BJ (cell line): ENCODE results near the gene CHN1. TPM values are rescaled to one million over a fixed set of nuclear protein-coding genes. Genes with fewer than 3 reads are reported as not detected.

ENCODE experiments used
- CTCF ChIA-PET: fragments of 350-600 bp; formaldehyde crosslinking; extraction: SDS; loops from one replicate; lab custom pipeline; 2021; ENCODE audit warnings: antibody characterized with exemption, inconsistent platforms; lab: Yijun Ruan, JAX
- POLR2A ChIA-PET: fragments of 300-600 bp; sonication (Branson Sonifier 250); formaldehyde crosslinking; extraction: SDS; loops from one replicate; lab custom pipeline; 2021; ENCODE audit warnings: antibody characterized with exemption; lab: Charles Lee
- DNase-seq: peaks from one replicate; pipeline ENCODE4 v3.0.0-alpha.2; 2011; ENCODE audit warnings: low read depth
- H3K27me3 ChIP-seq: 2 replicates; pipeline ENCODE4 v1.6.0; 2011; ENCODE audit warnings: low read length; ENCODE audit not compliant: control insufficient read depth, insufficient read depth
- H3K36me3 ChIP-seq: 2 replicates; pipeline ENCODE4 v1.5.1; 2011; ENCODE audit warnings: low read length; ENCODE audit not compliant: control insufficient read depth, insufficient read depth
- H3K4me3 ChIP-seq: 2 replicates; pipeline ENCODE4 v1.5.1; 2011; ENCODE audit warnings: low read depth, mild to moderate bottlenecking, control low read depth, low read length
- CTCF ChIP-seq: IDR thresholded peaks from 2 replicates; pipeline ENCODE4 v1.5.1; 2011; ENCODE audit warnings: low read depth, mild to moderate bottlenecking, control low read depth, inconsistent platforms, low read length, moderate library complexity; ENCODE audit not compliant: insufficient read depth
- polyA plus RNA-seq: library from polyadenylated mRNA; depleted of rRNA; stranded (reverse); fragments of >200 nt; gene quantifications from 2 replicates; pipeline ENCODE4 v1.2.3, GENCODE V29; 2011

The CHN1 gene
- polyA plus RNA-seq, 1 experiment, result 93.0 TPM

- POLR2A ChIA-PET, result no interaction called here
- no peaks in the 10 kb centered on the region for H3K36me3 ChIP-seq
- H3K27me3 ChIP-seq, result no peaks in the 10 kb centered on the region
- CTCF ChIA-PET, result interaction anchor here (0.7 to 1.6 kb wide), 2 partner anchors 17 to 20 kb away, joined by 3 to 4 read pairs; no protein-coding TSS in a partner anchor
- no peak overlapping the region for H3K4me3 ChIP-seq
- peak; percentile 57 for DNase-seq
- no peak for TF ChIP-seq CTCF
Observed at GRCh38 chr2:174951745-174952144, 53.4 kb downstream of the CHN1 start.

GRCh38 chr2:174949988-174950687 is 55.0 kb downstream of the CHN1 start:
- H3K4me3 ChIP-seq, result no peak overlapping the region
- no peak for DNase-seq
- ChIA-PET CTCF (interaction anchor here (1.2 kb wide), 1 partner anchor 31 kb away, joined by 3 read pairs; no protein-coding TSS in a partner anchor), POLR2A (no interaction called here)
- no peaks in the 10 kb centered on the region for H3K36me3 ChIP-seq
- TF ChIP-seq CTCF, result no peak
- H3K27me3 ChIP-seq, result no peaks in the 10 kb centered on the region

GRCh38 chr2:174945601-174946260 is 59.5 kb downstream of the CHN1 start:
- no peak for DNase-seq
- ChIA-PET POLR2A (no interaction called here), CTCF (no interaction called here)
- no peaks in the 10 kb centered on the region for H3K27me3 ChIP-seq
- no peaks in the 10 kb centered on the region for H3K36me3 ChIP-seq
- TF ChIP-seq CTCF, result no peak
- H3K4me3 ChIP-seq, result no peak overlapping the region

- H3K36me3 ChIP-seq, result no peaks in the 10 kb centered on the region
- H3K27me3 ChIP-seq, result no peaks in the 10 kb centered on the region
- no peak for TF ChIP-seq CTCF
- no peak for DNase-seq
- H3K4me3 ChIP-seq, result no peak overlapping the region
- POLR2A ChIA-PET, result no interaction called here
- CTCF ChIA-PET, result interaction anchor here (0.9 to 1.0 kb wide), 2 partner anchors 13 to 14 kb away, joined by 3 read pairs; no protein-coding TSS in a partner anchor
Observed at GRCh38 chr2:174939046-174939445, 66.1 kb downstream of the CHN1 start.

GRCh38 chr2:174931724-174932123 is 73.5 kb downstream of the CHN1 start:
- DNase-seq, result no peak

More at GRCh38 chr2:174931724-174932123, 73.5 kb downstream of the CHN1 start:
- POLR2A ChIA-PET, result no interaction called here
- H3K27me3 ChIP-seq, result no peaks in the 10 kb centered on the region
- CTCF ChIA-PET, result no interaction called here
- no peaks in the 10 kb centered on the region for H3K36me3 ChIP-seq
- H3K4me3 ChIP-seq, result no peak overlapping the region
- TF ChIP-seq CTCF, result no peak
